Astrocyte of the cerebellum (primary cell): ENCODE results near the gene DLG3.

ENCODE experiments used
- DNase-seq: peaks from one replicate; pipeline ENCODE4 v3.0.0-alpha.2; 2011; ENCODE audit warnings: low read depth
- H3K4me3 ChIP-seq: 2 replicates; pipeline ENCODE4 v1.5.1; 2011; ENCODE audit warnings: mild to moderate bottlenecking, low read depth, low read length, moderate library complexity
- in situ Hi-C: cut with HindIII; loops from 2 replicates; pipeline ENCODE4 v1.10.0; 2017; ENCODE audit warnings: low sequenced_read_pairs
- TF ChIP-seq, protein P1 (sequence below): IDR thresholded peaks from 2 replicates; pipeline ENCODE4 v1.5.1; 2012; ENCODE audit warnings: low read length, low read depth, moderate library complexity, mild to moderate bottlenecking; ENCODE audit errors: missing control alignments

Gene DLG3

DNA sequence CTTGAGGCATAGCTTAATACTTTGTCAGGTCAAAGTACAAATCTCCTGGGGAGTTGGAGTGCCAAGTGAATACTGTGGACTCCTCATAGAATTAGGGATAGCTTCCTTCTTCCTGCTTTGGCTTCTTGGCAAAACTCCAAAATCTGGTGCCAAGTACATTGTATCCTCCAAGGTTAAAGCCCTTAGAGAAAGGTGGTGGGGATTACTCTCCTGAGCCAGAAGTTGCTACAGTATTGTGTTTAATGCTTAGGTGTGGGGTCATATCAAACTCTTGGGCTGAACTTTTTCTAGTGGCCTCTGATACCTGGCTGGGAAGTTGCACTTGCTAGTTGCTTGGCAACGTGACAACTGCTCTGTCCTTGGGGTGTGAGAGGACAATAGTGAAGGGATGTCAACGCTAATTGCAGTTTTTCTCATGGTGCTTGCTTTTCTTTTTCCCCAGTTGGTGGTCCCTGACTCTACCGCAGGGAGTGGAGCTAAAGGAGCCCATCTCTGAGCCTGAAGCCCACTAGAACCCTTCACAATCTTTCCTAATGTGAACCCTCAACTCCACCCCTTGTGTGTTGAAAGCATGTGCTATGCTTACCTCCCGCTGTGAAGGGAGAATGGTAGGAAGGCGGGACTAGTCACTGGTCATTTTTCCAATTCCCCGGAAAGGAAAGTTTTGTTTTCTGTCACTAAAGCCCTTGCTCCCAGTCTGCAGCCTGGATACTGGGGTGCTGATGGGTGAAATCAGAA lies 35.5 kb downstream of the DLG3 start:
- no peak for DNase-seq
- no peak overlapping the region for H3K4me3 ChIP-seq
- TF ChIP-seq, protein P1, sequence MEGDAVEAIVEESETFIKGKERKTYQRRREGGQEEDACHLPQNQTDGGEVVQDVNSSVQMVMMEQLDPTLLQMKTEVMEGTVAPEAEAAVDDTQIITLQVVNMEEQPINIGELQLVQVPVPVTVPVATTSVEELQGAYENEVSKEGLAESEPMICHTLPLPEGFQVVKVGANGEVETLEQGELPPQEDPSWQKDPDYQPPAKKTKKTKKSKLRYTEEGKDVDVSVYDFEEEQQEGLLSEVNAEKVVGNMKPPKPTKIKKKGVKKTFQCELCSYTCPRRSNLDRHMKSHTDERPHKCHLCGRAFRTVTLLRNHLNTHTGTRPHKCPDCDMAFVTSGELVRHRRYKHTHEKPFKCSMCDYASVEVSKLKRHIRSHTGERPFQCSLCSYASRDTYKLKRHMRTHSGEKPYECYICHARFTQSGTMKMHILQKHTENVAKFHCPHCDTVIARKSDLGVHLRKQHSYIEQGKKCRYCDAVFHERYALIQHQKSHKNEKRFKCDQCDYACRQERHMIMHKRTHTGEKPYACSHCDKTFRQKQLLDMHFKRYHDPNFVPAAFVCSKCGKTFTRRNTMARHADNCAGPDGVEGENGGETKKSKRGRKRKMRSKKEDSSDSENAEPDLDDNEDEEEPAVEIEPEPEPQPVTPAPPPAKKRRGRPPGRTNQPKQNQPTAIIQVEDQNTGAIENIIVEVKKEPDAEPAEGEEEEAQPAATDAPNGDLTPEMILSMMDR: no peak
- in situ Hi-C loops: no loop called here

DNA sequence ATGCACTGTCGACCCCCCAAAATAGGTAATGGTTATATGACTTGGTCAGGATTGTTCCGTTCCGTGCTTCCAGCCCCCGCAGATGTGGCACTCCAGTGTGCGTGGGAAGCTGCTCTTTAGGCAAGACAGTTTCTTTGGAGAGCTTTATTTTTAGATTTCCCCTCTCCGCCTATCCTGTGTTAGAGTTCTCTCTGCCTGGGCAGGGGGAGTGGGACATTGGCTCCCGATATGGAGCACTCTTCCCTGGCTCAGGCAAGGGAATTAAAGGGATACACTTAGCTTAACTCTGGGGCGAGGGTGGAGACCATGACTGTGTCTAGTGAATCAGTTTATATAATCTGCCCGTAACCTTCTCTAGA lies 36.0 kb downstream of the DLG3 start:
- in situ Hi-C loops: no loop called here
- TF ChIP-seq, protein P1: no peak
- no peak for DNase-seq
- H3K4me3 ChIP-seq: no peak overlapping the region

DNA sequence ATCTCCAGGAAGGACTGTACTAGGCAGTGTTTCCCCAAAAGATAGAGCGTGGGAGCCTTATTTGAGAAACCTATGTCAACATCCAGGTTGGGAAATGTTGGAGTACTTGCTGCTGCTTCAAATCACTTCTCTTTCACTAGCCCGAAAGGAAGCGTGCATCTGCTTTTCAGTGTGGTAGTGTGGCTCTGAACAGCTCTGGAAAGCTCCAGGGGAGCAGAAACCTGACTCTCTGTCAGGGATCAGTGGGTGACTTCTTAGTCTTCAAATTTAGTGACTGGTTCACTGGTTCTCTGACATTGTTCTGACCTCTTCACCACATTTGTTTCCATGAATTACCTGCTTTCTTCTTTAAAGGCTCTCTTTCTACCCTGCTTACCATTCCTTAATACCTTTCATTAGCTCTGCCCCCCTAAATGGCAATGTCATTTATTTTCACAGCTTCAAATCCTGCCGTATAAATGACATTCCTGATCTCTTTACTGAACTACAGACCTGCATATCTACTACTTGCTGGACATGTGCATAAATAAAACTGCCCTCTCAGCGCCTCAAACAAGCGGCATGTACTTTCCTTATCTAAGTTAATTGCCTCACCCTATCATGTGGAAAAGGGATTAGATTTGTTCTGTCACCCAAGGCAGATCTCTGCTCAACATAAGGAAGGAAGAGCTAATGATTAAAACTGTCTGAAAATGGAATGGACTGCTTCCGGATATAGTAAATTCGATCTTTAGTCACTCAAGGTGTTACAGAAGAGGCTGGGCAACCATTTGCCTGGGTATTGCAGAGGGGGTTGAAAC lies 37.0 kb downstream of the DLG3 start:
- in situ Hi-C loops: no loop called here
- no peak for DNase-seq
- H3K4me3 ChIP-seq: no peak overlapping the region
- TF ChIP-seq, protein P1: no peak

DNA sequence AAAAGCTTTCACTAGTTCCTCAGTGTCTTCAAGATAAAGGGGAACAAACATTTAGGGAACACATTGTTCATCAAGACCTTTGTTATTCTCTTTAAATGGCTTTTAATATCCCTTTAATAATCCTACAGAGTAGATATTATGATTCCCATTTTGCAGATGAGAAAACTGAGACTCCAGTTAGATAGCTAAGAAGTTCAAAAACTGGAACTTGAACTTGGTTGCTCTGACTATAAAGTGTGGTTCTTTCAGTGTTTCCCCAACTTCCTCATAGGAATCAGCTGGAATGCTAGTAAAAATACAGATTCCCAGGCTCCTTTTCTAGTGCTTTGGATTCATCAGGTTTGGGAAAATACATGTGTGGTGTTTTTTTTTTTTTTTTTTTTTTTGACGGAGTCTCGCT lies 37.7 kb downstream of the DLG3 start:
- TF ChIP-seq, protein P1: no peak
- H3K4me3 ChIP-seq: no peak overlapping the region
- DNase-seq: no peak
- in situ Hi-C loops: no loop called here

DNA sequence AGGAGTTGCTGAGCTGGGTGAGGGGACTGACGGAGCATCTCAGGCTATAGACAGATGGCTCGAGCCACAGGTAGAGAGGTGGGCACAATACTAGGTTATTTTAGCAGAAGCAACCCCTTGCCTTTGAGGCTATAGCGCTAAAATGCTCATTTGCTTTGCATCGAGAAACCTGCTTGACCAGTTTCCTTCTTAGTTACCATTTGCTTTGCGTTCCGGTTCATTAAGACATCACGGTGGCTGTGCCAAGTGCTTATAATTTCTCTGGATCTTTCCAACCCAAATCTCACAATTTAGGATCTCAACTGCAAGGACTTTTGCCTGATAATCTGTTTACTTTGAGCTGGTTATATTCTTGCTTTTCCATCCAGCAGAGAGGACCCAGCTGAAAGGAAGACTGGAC lies 40.8 kb downstream of the DLG3 start:
- TF ChIP-seq, protein P1: no peak
- no peak overlapping the region for H3K4me3 ChIP-seq
- in situ Hi-C loops: no loop called here
- no peak for DNase-seq

DNA sequence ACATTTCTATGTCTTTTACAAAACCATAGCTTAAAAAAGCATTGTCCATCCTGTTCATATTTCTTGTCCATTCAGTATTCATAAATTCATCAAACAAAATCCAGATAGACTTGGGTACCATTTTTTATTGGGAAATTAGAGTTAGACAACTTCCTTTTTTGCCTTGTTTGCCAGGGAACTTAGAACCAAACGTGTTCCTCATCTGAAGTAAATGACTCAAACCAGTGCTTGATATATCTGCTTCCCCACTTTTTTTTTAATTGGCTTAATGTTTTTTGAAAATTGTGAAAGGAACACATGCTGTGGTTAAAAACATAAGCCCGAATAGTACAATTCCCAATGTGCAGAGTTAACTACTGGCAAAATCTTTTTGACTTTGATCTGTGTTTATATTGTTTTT lies 44.2 kb downstream of the DLG3 start:
- H3K4me3 ChIP-seq: no peak overlapping the region
- TF ChIP-seq, protein P1: no peak
- no peak for DNase-seq
- in situ Hi-C loops: no loop called here
